ENCODE data around the gene DCAF7.

DCAF7 gene

DNA sequence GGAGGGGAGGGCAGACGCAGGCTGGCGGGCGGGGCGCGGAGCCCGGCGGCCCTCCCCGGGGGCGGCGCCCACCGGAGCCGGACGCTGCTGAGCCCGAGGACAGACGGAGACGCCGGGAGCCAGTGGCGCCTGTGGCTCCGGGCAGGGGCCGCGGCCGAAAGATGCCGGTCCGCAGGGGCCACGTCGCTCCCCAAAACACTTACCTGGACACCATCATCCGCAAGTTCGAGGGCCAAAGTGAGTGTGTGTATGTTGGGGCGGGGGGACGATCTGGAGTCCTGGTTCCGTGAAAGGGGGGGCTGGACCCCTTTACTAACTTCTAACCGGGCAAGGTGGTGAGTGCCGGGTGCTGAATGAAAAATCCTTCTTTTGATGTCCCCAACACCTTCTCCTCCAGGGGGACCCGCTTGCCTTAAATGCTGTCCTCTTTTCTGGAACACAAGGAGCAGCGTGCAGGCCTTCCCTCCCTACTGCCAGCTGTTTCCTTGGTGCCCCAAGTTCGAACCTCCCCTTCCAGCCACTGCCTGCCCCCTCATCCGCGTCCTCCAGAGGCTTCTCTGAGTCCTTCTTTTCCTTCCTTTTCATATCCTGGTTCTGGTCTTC lies 26.9 kb upstream of the DCAF7 start, which contains the start of gene KCNH6:
Gene KCNH6 (plus strand): TSS at position 106 of the 603 bp plus-strand sequence. CDS start 56 bp downstream, at position 162.
- in situ Hi-C loops (cut with MboI; ENCODE audit: low pct_unique_long_range_greater_than_20kb, low sequenced_read_pairs) = no loop called here
- no peak for DNase-seq

DNA sequence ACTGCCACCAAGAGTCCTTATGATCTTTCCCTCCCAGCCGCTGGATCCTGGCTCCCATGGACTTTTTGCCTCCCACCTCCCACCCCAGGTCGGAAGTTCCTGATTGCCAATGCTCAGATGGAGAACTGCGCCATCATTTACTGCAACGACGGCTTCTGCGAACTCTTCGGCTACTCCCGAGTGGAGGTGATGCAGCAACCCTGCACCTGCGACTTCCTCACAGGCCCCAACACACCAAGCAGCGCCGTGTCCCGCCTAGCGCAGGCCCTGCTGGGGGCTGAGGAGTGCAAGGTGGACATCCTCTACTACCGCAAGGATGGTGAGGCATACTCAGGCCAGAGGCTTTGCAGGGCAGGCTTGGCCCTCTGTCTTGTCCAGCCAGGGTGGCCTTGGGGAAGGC lies 26.2 kb upstream of the DCAF7 start:
- in situ Hi-C loops (cut with MboI; ENCODE audit: low pct_unique_long_range_greater_than_20kb, low sequenced_read_pairs) = no loop called here
- no peak for DNase-seq

DNA sequence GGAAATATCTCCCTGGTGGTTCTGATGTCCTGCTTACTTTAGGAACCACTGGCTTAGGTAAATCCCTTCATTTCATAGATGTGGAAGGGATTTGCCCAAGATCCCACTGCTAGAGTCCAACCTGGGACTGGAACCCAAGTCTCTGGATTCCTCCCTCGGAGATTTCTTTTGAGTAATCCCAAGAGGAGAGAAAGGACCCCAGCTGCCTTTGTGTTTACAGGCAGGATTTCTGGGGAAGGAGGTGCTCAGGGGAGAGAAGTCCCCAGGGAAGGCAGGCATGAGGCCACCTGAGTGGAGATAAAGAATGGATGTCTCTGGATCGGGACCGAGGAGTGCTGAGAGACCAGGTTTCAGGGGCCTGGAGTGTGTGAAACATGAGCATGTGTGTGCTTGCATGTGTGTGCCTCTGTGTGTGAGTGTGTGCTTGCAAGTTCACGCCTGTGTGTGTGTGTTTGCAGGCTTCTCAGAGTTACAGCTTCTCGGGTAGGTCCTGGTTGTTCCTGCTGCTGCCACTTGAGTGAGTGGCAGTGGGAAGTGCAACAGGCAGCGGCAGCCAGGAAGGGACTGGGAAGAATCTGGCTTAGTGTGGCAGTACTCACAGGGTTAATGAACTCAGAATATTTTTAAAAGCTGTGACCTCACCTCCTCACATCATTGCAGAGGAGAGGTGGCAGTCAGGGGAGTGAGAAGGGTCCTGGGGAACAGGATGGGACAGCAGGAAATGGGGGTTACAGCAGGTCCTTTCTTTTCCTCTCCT lies 24.9 kb upstream of the DCAF7 start:
- DNase-seq = no peak
- in situ Hi-C loops (cut with MboI; ENCODE audit: low pct_unique_long_range_greater_than_20kb, low sequenced_read_pairs) = no loop called here

DNA sequence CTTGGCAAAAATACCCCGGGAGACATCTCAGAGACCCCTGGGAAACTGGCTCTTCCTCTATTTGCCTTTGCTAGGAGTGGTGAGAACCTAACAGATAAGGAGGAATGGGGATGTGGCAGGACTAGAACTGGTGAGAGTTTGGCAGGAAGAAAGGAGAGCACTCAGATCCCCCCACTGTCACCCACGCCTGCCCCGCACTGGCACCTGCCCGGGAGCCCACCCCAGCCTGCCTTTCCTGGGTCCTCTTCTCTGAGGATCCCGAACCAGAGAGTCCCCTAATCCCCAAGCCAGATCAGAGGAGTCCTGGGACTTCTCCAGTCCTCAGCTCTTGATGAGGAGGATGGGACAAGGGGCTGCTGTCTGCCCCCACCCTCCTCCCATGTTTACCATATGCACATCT lies 23.4 kb upstream of the DCAF7 start:
- in situ Hi-C loops (cut with MboI; ENCODE audit: low pct_unique_long_range_greater_than_20kb, low sequenced_read_pairs) = no loop called here

DNA sequence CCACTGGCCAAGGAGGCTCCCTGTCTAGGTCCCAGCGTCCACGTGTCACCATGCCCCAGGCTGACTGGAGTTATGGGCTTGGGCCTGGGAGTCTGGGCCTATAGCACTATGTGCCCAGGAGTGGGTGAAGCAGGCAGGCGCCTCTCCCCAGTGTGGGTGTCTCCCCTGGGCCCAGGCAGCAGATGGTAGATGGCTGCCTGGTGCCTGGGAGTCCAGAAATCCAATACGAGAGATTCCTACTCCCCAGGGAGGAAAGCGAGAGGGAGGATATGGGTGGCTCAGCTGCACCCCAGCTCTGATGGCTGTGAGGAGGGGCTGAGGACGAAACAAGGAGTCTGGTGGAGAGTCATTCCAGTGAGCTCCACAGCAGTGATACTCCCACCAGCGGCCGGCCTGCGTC lies 22.1 kb upstream of the DCAF7 start:
- DNase-seq = no peak
- in situ Hi-C loops (cut with MboI; ENCODE audit: low pct_unique_long_range_greater_than_20kb, low sequenced_read_pairs) = no loop called here

More for the DNA sequence above, 23.4 kb upstream of the DCAF7 start:
- DNase-seq = no peak

DNA sequence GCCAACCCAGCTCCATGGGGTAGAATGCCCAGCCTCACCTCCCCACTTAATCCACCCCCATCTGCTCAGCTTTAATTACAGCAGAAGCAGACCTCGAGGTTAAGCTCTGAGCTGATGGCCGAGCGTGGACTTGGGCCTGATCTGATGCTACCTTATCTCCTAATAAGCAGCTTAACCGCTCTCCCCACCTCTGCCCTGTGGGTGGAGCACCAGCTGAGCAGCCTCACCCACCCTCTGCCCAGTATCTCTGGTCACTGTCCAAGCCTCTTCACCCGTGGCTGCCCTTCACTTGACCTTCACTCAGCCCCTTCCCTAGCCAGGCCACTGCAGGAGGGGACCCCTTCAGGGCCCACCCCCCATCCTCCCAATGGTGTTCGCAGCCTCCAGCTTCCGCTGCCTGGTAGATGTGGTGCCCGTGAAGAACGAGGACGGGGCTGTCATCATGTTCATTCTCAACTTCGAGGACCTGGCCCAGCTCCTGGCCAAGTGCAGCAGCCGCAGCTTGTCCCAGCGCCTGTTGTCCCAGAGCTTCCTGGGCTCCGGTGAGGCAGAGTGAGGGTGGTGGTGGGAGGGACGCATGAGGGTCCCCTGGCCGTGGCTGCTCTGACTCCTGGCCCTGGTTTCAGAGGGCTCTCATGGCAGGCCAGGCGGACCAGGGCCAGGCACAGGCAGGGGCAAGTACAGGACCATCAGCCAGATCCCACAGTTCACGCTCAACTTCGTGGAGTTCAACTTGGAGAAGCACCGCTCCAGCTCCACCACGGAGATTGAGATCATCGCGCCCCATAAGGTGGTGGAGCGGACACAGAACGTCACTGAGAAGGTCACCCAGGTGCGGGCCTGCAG lies 20.3 kb upstream of the DCAF7 start:
- DNase-seq = no peak
- in situ Hi-C loops (cut with MboI; ENCODE audit: low pct_unique_long_range_greater_than_20kb, low sequenced_read_pairs) = no loop called here

DNA sequence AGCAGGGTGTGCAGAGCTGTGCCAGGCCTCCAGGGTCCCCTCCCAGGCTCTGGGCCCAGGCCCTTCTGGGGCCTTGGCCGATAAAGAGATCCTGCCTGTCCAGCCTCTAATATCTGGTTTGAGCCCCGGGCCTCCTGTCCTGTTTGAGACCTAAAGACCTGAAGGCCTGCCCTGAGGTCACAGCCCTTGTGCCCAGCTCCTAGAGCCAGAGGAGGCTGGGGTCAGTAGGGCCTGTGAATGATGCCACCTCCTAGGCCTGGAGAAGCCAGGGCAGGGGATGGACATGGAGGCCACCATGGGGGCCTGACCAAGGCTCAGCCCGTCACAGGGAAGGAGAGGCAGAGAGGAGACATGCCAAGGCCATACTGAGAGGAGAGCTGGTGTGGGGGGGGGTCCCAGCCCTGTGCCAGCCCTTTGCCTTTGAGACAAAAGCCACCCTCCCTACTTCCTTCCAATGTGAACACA lies 19.7 kb upstream of the DCAF7 start:
- in situ Hi-C loops (cut with MboI; ENCODE audit: low pct_unique_long_range_greater_than_20kb, low sequenced_read_pairs) = no loop called here
- DNase-seq = no peak

DNA sequence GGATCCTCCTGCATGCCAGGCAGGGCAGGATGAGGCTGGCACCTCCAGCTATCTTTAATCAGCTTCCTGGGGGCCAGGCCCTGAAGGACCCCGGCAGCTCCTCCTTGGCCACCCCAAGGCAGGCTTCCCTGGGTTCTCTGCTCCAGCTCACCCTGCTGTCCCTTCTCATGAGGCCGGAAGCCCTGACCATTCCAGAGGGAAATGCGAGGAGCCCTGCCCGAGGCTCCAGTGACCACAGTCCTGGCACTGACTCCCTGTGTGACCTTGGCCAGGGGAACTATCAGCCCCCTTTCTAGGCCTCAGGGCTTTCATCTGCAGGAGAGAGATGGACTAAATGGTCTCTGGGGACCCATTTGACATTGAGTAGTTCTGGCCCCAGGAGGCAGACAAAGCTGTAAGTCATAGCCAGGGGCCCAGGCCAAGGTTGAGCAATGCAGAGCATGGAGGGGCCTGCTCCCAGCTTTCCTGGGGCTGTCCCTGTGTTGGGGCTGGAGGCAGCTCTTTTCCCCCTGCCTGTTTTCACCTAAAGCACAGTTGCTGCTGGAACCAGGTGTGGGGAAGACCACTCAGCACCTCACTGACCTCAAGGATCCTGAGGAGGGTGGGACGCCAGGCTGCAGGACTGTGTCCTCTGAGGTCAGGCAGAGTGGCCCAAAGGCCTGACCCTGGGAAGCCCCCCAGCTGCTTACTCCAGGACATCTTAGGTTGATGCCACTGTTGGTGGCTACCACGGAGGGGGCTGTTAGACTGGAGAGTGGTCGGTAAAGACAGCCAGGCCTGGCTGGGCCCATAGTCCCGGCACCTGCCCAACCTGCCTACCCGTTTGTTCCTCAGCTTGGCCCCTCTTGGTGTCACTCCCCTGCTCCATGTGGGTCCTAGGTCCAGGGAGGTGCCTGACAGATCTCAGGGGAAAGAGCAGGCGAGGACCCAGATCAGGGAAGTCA lies 19.0 kb upstream of the DCAF7 start:
- DNase-seq = no peak
- in situ Hi-C loops (cut with MboI; ENCODE audit: low pct_unique_long_range_greater_than_20kb, low sequenced_read_pairs) = no loop called here

DNA sequence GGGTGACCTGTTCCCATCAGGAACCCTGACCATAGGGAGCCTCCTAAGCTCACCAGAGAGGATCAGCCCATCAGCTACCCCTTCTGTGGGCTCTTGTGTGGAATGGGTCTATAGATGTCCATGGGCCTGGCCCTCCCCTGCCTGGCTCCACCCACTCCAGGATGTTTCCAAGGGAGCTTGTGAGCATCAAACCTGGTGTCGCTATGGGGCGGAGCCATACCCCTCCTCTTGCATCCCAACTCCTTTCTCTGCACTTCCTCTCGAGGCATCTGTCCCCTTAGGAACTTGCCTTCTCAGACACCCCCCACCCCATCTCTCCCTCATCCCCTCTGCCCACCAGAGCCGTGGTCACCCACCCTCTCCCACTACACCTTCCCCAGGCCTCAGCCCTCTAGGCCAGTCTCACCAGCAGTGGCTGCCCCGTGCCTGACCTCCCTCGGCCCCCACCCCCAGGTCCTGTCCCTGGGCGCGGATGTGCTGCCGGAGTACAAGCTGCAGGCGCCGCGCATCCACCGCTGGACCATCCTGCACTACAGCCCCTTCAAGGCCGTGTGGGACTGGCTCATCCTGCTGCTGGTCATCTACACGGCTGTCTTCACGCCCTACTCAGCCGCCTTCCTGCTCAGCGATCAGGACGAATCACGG lies 16.7 kb upstream of the DCAF7 start:
- no peak for DNase-seq

DNA sequence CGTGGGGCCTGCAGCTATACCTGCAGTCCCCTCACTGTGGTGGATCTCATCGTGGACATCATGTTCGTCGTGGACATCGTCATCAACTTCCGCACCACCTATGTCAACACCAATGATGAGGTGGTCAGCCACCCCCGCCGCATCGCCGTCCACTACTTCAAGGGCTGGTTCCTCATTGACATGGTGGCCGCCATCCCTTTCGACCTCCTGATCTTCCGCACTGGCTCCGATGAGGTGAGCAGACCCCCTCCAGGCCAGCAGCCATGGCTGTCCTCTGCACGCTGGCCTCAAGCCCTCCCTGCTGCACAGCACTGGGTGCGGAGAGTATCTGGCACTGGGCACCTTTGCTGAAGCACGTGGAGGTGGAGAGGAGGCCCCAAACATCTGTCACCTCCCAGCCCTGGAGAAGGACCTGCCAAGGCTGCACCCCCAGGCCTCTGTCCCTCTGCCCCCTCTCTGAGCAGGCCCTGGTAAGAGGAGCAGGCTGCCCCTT lies 16.2 kb upstream of the DCAF7 start:
- no peak for DNase-seq
- in situ Hi-C loops (cut with MboI; ENCODE audit: low pct_unique_long_range_greater_than_20kb, low sequenced_read_pairs) = no loop called here

More for the DNA sequence above, 16.7 kb upstream of the DCAF7 start:
- in situ Hi-C loops (cut with MboI; ENCODE audit: low pct_unique_long_range_greater_than_20kb, low sequenced_read_pairs) = no loop called here

DNA sequence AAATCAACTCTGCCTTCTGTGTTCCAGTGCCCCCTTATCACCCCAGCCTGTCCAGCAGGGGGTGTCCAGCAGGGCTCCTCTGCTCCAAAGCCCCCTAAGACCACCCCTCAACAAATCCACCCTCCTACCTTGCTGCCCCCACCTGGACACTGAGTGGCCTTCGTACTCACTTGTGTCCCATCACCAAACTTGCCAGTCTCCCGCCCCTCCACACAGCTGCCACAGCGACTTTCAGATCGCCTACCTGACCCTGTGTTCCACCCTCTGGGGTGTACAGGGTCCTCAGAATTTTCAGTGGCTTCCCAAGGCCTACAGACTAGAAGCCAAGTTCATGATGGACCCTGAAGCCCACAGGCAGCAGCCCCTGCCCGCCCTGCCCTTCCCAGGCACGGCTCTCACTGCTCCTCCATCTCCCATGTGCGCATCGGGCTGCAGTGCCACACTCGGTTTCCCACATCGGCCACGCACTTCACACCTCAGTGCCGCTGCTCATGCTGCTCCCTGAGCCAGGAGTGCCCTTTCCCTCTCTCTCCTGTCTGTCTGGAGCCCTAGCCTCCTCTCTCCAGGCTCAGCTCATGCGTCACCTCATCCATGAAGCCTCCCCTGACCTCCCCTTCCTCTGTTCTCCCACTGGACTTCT lies 15.3 kb upstream of the DCAF7 start:
- in situ Hi-C loops (cut with MboI; ENCODE audit: low pct_unique_long_range_greater_than_20kb, low sequenced_read_pairs) = no loop called here
- DNase-seq = no peak

DNA sequence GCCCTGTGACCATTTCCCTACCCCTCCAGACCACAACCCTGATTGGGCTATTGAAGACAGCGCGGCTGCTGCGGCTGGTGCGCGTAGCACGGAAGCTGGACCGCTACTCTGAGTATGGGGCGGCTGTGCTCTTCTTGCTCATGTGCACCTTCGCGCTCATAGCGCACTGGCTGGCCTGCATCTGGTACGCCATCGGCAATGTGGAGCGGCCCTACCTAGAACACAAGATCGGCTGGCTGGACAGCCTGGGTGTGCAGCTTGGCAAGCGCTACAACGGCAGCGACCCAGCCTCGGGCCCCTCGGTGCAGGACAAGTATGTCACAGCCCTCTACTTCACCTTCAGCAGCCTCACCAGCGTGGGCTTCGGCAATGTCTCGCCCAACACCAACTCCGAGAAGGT lies 14.6 kb upstream of the DCAF7 start:
- no peak for DNase-seq
- in situ Hi-C loops (cut with MboI; ENCODE audit: low pct_unique_long_range_greater_than_20kb, low sequenced_read_pairs) = no loop called here

DNA sequence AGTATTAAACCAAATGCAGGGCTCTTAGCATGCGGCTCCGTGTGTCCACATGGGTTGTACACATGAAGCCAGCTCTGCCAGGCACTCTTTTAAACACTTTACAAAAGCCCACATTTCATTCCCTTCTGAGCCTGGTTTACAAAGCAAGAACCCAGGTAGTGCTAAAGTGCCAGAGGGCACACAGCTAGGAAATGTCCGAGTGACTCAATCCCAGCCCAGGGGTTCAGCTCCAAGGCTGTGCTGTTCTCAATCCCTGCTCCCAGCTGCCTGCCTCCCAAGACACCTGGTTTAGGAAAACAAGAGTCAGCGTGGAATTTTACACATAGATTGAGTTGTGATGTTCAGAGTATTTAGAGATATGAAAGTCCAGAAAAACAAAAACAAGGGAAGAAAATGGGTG lies 13.3 kb upstream of the DCAF7 start:
- no peak for DNase-seq
- in situ Hi-C loops (cut with MboI; ENCODE audit: low pct_unique_long_range_greater_than_20kb, low sequenced_read_pairs) = no loop called here

DNA sequence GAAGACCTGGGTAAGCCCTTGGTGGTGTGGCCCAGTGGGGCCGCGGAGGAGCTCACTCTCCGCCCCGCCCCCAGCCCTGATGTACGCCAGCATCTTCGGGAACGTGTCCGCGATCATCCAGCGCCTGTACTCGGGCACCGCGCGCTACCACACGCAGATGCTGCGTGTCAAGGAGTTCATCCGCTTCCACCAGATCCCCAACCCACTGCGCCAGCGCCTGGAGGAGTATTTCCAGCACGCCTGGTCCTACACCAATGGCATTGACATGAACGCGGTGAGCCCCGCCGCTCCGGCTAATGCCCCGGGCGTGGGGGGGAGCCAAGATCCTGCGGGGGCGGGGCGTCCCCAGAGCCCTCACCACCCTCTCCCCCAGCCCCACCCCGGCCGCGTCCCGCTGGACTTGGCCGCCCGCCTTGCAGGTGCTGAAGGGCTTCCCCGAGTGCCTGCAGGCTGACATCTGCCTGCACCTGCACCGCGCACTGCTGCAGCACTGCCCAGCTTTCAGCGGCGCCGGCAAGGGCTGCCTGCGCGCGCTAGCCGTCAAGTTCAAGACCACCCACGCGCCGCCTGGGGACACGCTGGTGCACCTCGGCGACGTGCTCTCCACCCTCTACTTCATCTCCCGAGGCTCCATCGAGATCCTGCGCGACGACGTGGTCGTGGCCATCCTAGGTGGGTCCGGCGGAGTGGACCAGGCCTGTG lies 12.1 kb upstream of the DCAF7 start:
- no peak for DNase-seq
- in situ Hi-C loops (cut with MboI; ENCODE audit: low pct_unique_long_range_greater_than_20kb, low sequenced_read_pairs) = no loop called here

DNA sequence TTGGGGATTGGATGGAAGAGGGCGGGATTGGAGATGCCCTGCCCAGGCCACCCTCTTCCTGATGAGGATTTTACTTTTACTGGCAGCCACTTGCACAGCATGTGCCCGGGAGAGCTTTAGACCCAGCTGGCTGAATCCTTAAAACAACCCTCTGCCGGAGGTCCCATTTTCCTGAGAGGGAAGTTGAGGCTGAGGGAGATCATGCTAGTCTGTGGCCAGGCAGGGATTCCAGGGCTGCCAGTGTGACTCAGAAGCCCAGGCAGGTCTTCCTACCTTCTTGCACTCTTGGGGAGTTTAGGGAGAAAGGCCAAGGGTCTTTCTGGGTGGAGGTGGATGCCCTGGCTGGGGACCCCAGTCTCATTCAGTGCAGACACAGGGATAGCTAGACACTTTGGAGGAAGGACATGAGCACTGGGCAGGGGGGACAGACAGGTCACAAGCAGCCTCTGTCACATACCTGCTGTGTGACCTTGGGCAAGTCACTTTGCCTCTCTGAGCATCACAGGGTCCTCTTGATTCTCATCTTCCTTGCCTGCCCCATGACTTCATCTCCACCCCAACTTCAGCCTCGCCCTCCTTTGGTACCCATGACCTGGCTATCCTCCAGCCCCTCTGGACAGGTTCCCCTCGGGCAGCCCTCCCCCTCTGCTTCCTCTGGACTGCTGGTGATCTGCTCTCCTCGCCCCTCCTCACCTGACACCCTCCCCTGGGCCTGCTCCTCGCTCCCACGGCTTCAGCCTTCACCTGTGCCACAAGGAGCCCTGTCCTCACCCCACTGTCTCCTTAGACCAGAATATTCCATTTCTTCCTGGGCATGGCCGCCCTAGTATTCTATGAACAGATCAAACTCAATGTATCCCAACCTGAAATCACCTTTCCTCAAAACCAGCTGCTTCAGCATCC lies 11.3 kb upstream of the DCAF7 start:
- DNase-seq = no peak
- in situ Hi-C loops (cut with MboI; ENCODE audit: low pct_unique_long_range_greater_than_20kb, low sequenced_read_pairs) = no loop called here

DNA sequence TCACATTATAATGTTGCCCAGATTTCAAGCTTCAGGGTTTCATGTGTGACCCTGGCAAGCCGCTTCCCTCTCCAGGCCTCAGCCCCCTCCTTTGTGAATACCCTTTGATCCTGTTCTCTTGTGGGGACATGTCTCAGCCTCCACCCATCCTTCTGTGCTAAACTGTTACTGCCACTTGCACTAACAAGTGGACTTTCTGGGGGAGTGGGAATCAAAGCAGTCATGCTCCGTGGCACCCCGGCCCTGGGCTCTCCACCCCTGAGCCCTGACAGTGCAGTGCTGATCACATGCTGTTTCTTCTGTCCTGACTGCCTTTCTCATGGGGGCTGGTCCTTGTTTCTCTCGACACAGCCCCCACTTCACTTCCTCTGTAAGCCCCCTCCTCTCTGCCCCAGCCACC lies 9.7 kb upstream of the DCAF7 start:
- in situ Hi-C loops (cut with MboI; ENCODE audit: low pct_unique_long_range_greater_than_20kb, low sequenced_read_pairs) = no loop called here
- DNase-seq = no peak

DNA sequence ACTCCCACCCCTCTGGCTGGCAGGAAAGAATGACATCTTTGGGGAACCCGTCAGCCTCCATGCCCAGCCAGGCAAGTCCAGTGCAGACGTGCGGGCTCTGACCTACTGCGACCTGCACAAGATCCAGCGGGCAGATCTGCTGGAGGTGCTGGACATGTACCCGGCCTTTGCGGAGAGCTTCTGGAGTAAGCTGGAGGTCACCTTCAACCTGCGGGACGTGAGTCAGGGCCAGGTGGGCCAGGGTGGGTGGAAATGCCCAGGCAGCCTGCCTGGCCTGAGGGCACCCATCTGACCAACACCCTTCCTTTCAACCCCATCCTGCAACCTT lies 8.1 kb upstream of the DCAF7 start:
- no peak for DNase-seq
- in situ Hi-C loops (cut with MboI; ENCODE audit: low pct_unique_long_range_greater_than_20kb, low sequenced_read_pairs) = no loop called here

All from KBM-7 (cell line).